ENCODE measurements around the gene ICA1L.

ICA1L gene

GRCh38 chr2:202780514-202781021, 91.0 kb downstream of the ICA1L start:
- DNase-seq: peak; percentile 55

DNA sequence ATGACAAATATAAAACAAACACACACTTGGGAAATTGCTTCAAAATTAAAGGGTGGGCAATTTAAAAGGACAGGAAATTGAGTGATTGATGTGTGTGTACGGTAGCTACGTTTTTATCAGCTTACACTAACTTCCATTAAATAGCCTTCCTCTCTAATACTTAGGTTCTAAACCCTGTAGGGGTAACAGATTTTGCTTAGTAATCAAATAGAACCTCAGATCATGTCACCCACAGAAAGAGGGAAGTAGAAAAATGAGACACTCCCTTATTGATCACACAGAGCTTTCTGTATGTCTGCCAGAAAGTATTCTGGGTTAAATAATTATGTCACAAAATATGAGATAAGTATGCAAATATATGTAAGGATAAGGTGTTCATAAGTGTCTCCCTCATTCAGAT, 93.3 kb downstream of the ICA1L start:
- DNase-seq: no peak

DNA sequence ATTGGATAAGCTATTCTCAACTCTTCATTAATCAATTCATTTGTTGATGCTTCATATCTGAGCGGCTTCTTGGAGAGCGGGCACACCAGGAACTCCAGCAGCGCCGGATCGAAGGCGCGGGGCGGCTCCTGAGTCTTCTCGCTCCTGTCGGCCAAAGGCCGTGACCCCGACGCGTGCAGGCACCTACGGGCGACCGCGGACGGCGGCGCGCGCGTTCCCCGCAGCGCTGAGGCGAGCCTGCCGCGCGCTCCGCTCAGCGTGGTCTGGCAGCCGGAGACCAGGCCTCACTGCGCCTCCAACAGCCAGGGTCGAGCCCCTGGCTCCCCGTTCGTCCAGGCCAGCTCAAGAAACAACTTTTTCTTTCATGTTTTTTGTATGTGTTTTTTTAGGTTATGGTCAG, 97.5 kb downstream of the ICA1L start:
- DNase-seq: no peak

DNA sequence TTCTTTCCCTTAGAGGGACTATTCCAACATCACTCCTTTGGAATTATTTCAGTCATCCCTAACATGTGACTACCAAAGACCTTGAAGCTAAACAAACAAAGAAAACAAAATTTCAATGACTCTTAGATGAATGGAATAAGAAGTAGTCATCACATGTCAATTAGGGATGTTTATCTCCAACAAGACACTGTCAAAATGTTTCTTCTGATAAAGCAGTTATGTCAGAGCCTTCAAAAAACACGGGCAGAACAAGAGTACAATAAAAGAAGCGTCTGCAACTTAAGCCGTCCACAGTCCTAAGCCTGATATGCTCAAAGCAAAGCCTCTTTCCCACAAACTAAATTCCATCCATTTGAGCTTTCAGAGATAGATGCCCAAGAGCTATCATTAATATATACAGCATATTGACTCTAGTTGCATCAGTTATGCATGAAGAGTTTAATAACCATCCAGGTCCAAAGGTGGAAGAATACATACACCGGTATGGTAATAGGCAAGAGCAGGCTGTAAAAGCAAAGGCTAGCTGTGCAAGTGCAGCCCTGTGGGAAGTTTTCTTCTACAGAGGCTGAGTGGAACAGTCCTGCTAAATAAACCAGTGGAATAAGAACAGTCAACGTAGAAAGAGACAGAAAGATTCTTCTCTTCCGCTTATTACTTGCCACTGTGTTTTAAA, 98.1 kb downstream of the ICA1L start:
- no peak for DNase-seq

DNA sequence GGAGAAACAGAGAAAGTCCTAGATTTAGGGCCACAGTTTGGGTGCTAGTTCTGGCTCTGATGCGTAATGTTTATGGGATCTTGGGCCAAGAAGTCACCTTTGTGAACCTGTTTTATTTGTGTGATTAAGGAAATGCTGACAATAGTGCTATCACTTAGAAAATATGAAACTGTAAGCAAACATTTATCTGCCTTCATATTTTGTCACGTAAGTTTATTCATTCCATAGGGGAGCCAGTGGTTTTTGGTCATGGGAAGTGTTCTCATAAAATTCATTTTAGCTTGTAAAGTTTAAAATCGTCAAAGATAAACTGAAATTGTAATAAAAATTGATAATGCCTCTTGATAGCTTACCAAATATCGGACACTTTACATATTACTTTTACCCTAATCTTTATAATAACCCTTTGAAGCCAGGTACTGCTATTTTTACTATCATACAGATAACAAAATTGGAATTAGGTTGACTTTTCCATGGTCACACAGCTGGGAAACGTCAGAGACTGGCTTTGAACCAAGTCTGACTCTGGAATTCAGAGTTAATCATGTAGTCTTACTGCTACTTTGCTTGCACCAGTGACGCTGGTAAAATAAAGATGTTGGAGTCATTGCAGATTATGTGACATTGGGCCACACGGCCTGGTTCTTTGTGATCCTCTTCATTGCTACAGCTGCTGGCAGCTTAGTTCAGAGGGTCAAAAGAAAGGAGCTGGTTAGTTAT, 99.7 kb downstream of the ICA1L start:
- peak; percentile 18 for DNase-seq

- no peak for DNase-seq
Observed at GRCh38 chr2:202771336-202771735, 100.2 kb downstream of the ICA1L start.

GRCh38 chr2:202769201-202769600, 102.4 kb downstream of the ICA1L start:
- DNase-seq: no peak

DNA sequence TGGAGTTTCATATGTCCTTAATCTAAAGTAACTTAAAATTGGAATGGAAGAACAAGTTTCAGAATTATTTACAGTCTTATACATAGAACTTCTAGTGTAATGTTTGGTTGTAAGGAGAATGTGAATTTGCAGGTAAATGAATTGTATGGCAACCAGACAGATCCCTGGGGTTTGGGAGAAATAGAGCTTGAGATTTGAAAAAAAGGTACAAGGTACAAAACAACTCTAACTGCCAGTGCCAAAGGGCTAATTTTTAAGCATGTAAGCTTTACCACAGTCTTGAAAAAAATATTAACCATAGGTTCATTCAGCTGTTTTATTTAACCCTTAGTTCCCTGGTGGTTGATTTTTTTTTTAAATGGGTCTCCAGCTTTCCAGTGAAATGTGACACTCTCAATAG, 103.3 kb downstream of the ICA1L start:
- no peak for DNase-seq

- no peak for DNase-seq
Observed at GRCh38 chr2:202765436-202765835, 106.1 kb downstream of the ICA1L start.

- DNase-seq: no peak
Observed at GRCh38 chr2:202764991-202765390, 106.6 kb downstream of the ICA1L start.

DNA sequence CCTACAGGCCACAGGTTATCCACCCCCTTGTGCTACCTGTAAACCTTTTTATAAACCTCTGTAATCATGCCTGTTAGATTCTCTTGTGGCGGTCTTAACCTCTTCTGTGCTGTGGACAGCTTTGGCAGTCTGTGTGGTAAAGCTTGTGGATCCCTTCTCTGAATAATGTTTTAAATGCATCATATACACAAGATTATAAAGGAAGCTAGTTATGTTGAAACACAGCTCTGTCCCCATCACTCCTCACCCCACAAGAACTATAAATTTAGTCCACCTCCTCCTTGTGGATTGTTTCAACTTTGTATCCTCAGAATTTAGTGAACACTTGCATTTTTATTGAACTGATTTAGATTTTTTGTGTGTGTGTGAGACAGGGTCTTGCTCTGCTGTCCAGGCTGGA, 107.7 kb downstream of the ICA1L start:
- no peak for DNase-seq

DNA sequence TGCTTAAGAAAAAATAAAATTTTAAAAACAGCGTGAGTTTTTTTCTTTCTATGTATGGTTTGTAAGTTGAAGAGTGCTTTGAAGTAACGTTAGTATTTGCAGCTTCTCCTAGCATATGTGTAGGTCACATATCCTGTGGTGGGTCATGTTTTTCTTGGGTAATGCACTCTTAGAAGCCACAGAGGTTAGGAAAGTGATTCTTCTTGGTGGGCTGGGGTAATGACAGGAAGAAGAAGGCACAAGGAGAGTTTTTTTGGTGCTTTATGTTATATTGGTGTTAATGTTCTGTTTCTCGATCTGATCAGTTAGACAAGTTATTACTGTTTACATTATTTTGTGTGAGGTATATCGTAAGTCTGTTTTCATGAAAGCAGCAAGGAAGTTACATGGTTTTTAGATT, 109.0 kb downstream of the ICA1L start:
- no peak for DNase-seq

- no peak for DNase-seq
Observed at GRCh38 chr2:202760848-202761247, 110.7 kb downstream of the ICA1L start.

GRCh38 chr2:202758604-202759003, 113.0 kb downstream of the ICA1L start:
- DNase-seq: no peak

GRCh38 chr2:202758128-202758527, 113.4 kb downstream of the ICA1L start:
- no peak for DNase-seq

GRCh38 chr2:202757339-202757738, 114.2 kb downstream of the ICA1L start:
- no peak for DNase-seq

- no peak for DNase-seq
Observed at GRCh38 chr2:202756598-202756997, 115.0 kb downstream of the ICA1L start.

DNA sequence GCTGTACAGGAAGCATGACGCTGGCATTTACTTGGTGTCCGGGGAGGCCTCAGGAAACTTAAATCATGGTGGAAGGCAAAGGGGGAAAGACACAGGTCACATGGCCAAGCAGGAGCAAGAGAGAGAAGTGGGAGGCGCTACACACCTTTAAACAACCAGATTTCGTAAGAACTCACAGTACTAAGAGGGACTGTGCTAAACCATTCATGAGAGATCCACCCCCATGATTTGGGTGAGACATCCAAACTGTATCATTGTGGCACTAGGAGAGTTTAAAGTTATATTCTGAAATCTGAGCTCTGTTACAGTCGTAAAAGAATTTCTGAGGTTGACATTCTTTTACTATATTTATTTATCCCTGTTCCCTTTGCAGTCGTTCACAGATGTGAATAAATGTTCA, 116.6 kb downstream of the ICA1L start:
- DNase-seq: no peak

- DNase-seq: no peak
Observed at GRCh38 chr2:202752071-202752470, 119.5 kb downstream of the ICA1L start.

DNA sequence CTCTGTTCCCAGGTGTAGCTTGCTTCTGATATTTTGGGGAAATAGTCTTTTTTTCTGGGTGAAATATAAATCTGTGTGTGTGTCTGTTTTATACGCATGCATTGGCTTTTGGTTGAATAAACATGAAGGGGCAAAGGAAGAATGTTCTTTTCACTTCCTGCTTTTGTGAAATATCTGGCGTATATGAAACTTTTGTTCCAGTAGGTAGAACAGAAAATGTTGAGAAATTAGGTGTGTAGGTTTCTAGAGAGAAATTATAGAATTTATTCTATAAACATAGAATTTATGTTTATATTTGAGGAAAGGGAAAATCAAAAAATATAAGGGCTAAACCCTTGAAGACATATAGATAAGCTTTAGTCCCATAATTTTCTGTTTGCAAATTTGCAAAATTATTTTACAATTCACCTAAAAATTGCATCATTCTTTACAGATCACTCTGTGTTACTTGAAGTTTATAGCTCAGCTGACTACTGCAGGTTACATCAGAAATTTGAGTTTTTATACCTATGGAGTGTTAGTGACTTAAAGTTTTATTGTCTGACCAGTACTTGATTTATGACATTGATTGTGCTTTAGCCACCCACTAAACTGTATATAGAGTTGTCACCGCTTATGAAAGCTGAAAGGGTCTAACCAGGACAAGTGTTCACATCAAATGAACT, 120.7 kb downstream of the ICA1L start:
- DNase-seq: no peak

DNA sequence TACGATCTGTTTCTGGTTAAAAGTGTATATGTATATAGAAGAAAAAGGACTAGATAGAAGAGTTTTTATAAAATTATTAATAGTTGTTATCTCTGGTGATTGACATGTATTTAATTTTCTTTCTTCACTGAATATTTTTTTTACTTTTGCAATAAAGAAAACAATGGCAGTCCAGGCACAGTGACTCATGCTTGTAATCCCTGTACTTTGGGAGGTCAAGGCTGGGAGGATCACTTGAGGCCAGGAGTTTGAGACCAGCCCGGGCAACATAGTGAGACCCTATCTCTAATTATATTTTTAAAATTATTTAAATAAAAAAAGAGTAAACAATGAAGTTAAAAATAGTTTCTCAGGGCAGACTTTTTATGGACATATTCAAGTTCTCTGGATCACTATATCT, 122.1 kb downstream of the ICA1L start:
- no peak for DNase-seq

- DNase-seq: no peak
Observed at GRCh38 chr2:202743613-202744012, 128.0 kb downstream of the ICA1L start.

GRCh38 chr2:202736826-202737225, 134.7 kb downstream of the ICA1L start:
- no peak for DNase-seq

- DNase-seq: no peak
Observed at GRCh38 chr2:202726070-202726469, 145.5 kb downstream of the ICA1L start.

All from fibroblast of skin of right biceps (primary cell).